ENCODE data around the gene KLHL40. TPM values are rescaled to one million over a fixed set of nuclear protein-coding genes. Genes with fewer than 3 reads are reported as not detected.

The KLHL40 gene
- total and polyA plus RNA-seq, 2 donors (not counting 1 experiment from before 2014, with no cell fraction given) = not detected

DNA sequence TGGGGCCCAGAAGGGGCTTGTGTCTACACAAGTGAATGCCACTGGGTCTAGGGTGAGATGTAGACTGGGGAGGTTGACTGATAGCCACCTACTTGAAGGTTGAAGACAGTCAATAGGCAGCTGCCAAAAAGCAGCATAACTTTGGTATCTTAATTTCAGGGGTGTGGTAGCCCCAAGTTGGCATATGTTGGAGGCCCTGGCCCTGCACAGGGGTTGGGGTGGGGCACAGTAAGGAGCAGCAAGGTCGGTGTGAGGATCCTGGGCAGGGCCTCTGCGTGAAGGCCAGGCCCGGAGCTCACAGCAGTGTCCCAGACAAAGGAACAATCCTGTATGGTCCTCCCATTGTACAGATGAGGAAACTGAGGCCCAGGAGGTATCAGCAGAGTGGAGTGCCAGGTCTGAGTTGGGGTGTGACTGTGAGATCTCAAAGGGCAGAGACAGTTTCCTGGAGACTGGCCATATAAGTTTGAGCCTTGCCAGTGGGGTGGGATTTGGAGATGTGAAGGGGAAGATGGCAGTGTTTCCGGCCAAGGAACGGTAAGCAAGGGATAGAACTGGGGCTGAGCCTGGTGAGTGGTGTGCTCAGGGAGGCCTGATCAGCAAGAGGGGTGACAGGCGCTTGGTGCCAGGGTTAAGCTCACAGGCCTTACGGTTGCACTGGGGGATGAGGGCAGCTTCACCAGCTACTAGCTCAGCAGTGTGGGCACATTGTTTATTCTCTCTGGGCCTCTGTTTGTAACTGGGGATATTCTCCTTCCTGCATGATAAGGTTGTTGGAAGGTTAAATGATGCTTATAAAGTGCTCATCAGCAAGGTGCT lies 1.7 kb downstream of the KLHL40 start:
- H3K27me3 ChIP-seq (replicated peaks in 1 of 4; ENCODE audit: control extremely low read depth in 1 of 4, control insufficient read depth in 3 of 4, insufficient read depth in 4 of 4, low read length in 3 of 4) = peaks cover 0 to 27% (median 0%) of the 10 kb centered on the region in 4 experiments
- H3K79me2 ChIP-seq (ENCODE audit: control insufficient read depth, insufficient read depth, low read length) = no peaks in the 10 kb centered on the region
- POLR2A ChIA-PET = no interaction called here
- CTCF ChIA-PET = no interaction called here
- no peaks in the 10 kb centered on the region for H4K20me1 ChIP-seq (ENCODE audit: control insufficient read depth, insufficient read depth, low read length, poor library complexity, severe bottlenecking)
- no peak overlapping the region for H2AFZ ChIP-seq (ENCODE audit: insufficient read depth, low read depth, low read length, poor library complexity, severe bottlenecking)
- no peak for ATAC-seq (ENCODE audit: low read depth)
- intact Hi-C loops (cut with micrococcal nuclease) = no loop called here
- H3K4me3 ChIP-seq (ENCODE audit: control extremely low read depth in 1 of 5, extremely low read depth in 1 of 5, insufficient read depth in 1 of 5, low read depth in 2 of 5, low read length in 4 of 5) = no peak overlapping the region
- TF ChIP-seq, protein P1, sequence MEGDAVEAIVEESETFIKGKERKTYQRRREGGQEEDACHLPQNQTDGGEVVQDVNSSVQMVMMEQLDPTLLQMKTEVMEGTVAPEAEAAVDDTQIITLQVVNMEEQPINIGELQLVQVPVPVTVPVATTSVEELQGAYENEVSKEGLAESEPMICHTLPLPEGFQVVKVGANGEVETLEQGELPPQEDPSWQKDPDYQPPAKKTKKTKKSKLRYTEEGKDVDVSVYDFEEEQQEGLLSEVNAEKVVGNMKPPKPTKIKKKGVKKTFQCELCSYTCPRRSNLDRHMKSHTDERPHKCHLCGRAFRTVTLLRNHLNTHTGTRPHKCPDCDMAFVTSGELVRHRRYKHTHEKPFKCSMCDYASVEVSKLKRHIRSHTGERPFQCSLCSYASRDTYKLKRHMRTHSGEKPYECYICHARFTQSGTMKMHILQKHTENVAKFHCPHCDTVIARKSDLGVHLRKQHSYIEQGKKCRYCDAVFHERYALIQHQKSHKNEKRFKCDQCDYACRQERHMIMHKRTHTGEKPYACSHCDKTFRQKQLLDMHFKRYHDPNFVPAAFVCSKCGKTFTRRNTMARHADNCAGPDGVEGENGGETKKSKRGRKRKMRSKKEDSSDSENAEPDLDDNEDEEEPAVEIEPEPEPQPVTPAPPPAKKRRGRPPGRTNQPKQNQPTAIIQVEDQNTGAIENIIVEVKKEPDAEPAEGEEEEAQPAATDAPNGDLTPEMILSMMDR (IDR thresholded peaks at IDR 0.05) = no peak
- TF ChIP-seq EZH2 (IDR thresholded peaks at IDR 0.05; ENCODE audit: borderline replicate concordance, insufficient read depth, low read depth, low read length, poor library complexity, severe bottlenecking) = no peak
- H3K4me3 Mint-ChIP-seq = no peak overlapping the region
- no peaks in the 10 kb centered on the region for H3K4me1 ChIP-seq (ENCODE audit: control insufficient read depth in 2 of 2, insufficient read depth in 2 of 2, low read length in 2 of 2)
- no peak for DNase-seq
- no peaks in the 10 kb centered on the region for H3K36me3 ChIP-seq (replicated peaks in 1 of 2; ENCODE audit: control extremely low read depth in 1 of 2, control insufficient read depth in 1 of 2, extremely low read depth in 1 of 2, insufficient read depth in 2 of 2, low read length in 1 of 2)
- no peak overlapping the region for H3K27ac Mint-ChIP-seq
- no peaks in the 10 kb centered on the region for H3K9me3 ChIP-seq (ENCODE audit: control extremely low read depth in 1 of 3, control insufficient read depth in 2 of 3, insufficient read depth in 1 of 3, low read length in 2 of 3)
- no peaks in the 10 kb centered on the region for H3K9me3 Mint-ChIP-seq (ENCODE audit: insufficient read depth)
- H3K27me3 Mint-ChIP-seq = peaks cover 30% of the 10 kb centered on the region
- WGBS (ENCODE audit: insufficient coverage) = 99% methylated on average over 7 of the region's 7 CpGs
- no peak overlapping the region for H3K4me2 ChIP-seq (replicated peaks; ENCODE audit: low read depth, low read length, poor library complexity, severe bottlenecking)
- H3K4me1 Mint-ChIP-seq = peaks cover 2% of the 10 kb centered on the region
- no peak overlapping the region for H3K9ac ChIP-seq (ENCODE audit: low read length)
- no peak overlapping the region for H3K27ac ChIP-seq (ENCODE audit: low read length in 2 of 2)

- ChIA-PET CTCF (no interaction called here), POLR2A (no interaction called here)
- WGBS (ENCODE audit: insufficient coverage) = 91% methylated on average over 14 of the region's 15 CpGs
- DNase-seq (no peak), ATAC-seq (ENCODE audit: low read depth) (no peak)
- Mint-ChIP-seq H3K4me1 (peaks cover 2% of the 10 kb centered on the region), H3K27me3 (peaks cover 26% of the 10 kb centered on the region), H3K27ac (no peak overlapping the region), H3K4me3 (no peak overlapping the region), H3K9me3 (ENCODE audit: insufficient read depth) (no peaks in the 10 kb centered on the region)
- Histone ChIP-seq H4K20me1 (ENCODE audit: control insufficient read depth, insufficient read depth, low read length, poor library complexity, severe bottlenecking) (no peaks in the 10 kb centered on the region), H3K4me1 (ENCODE audit: control insufficient read depth in 2 of 2, insufficient read depth in 2 of 2, low read length in 2 of 2) (no peaks in the 10 kb centered on the region), H3K9me3 (ENCODE audit: control extremely low read depth in 1 of 3, control insufficient read depth in 2 of 3, insufficient read depth in 1 of 3, low read length in 2 of 3) (no peaks in the 10 kb centered on the region), H3K79me2 (ENCODE audit: control insufficient read depth, insufficient read depth, low read length) (no peaks in the 10 kb centered on the region), H3K27ac (ENCODE audit: low read length in 2 of 2) (no peak overlapping the region), H3K27me3 (replicated peaks in 1 of 4; ENCODE audit: control extremely low read depth in 1 of 4, control insufficient read depth in 3 of 4, insufficient read depth in 4 of 4, low read length in 3 of 4) (peaks cover 0 to 23% (median 0%) of the 10 kb centered on the region in 4 experiments), H3K36me3 (replicated peaks in 1 of 2; ENCODE audit: control extremely low read depth in 1 of 2, control insufficient read depth in 1 of 2, extremely low read depth in 1 of 2, insufficient read depth in 2 of 2, low read length in 1 of 2) (no peaks in the 10 kb centered on the region), H3K9ac (ENCODE audit: low read length) (no peak overlapping the region), H2AFZ (ENCODE audit: insufficient read depth, low read depth, low read length, poor library complexity, severe bottlenecking) (no peak overlapping the region), H3K4me3 (ENCODE audit: control extremely low read depth in 1 of 5, extremely low read depth in 1 of 5, insufficient read depth in 1 of 5, low read depth in 2 of 5, low read length in 4 of 5) (no peak overlapping the region), H3K4me2 (replicated peaks; ENCODE audit: low read depth, low read length, poor library complexity, severe bottlenecking) (no peak overlapping the region)
- intact Hi-C loops (cut with micrococcal nuclease) = no loop called here
- TF ChIP-seq, protein P1 (IDR thresholded peaks at IDR 0.05) = no peak
- no peak for TF ChIP-seq EZH2 (IDR thresholded peaks at IDR 0.05; ENCODE audit: borderline replicate concordance, insufficient read depth, low read depth, low read length, poor library complexity, severe bottlenecking)
These were observed 2.7 kb downstream of the KLHL40 start for GRCh38 chr3:42688016-42688415.

Data from B cell (primary cell).